Measurements from ENCODE around the gene PAIP1.
A peak's percentile ranks its signal among the peaks of the same experiment; 100 is the strongest.

GRCh38 chr5:43484106-43484849, 72.6 kb downstream of the PAIP1 start:
- TF ChIP-seq POLR2A (IDR thresholded peaks at IDR 0.05): no peak
- TF ChIP-seq CTCF (IDR thresholded peaks at IDR 0.05): peak in 5 of 6 experiments; percentile 52 to 87 (median 80)
